MM.1S (cell line): Measurements from ENCODE around the gene TNFRSF14.

Experiments
- DNase-seq: peaks from one replicate; pipeline ENCODE4 v3.0.0-alpha.2; 2015
- H2AFZ ChIP-seq: fragments of 300-600 bp; sonication (generic); 2 replicates; pipeline ENCODE4 v1.6.0; 2016; ENCODE audit warnings: antibody characterized with exemption, low read length
- H3F3A ChIP-seq: fragments of 300-600 bp; sonication (generic); 2 replicates; pipeline ENCODE4 v1.6.1; 2016; ENCODE audit warnings: mild to moderate bottlenecking, antibody characterized with exemption, low read length, moderate library complexity, mixed read lengths; ENCODE audit not compliant: insufficient read depth
- H3K27ac ChIP-seq: fragments of 300-600 bp; sonication (generic); 2 replicates; pipeline ENCODE4 v1.5.1; 2016; ENCODE audit warnings: mild to moderate bottlenecking, low read length
- H3K27me3 ChIP-seq: fragments of 300-600 bp; sonication (generic); replicated peaks from 2 replicates; pipeline ENCODE4 v1.6.0; 2016; ENCODE audit warnings: low read length; ENCODE audit not compliant: insufficient read depth
- H3K36me3 ChIP-seq: fragments of 300-600 bp; sonication (generic); replicated peaks from 2 replicates; pipeline ENCODE4 v1.6.1; 2016; ENCODE audit warnings: mild to moderate bottlenecking, low read length, mixed read lengths; ENCODE audit not compliant: insufficient read depth
- H3K4me1 ChIP-seq: fragments of 300-600 bp; sonication (generic); 2 replicates; pipeline ENCODE4 v1.6.1; 2016; ENCODE audit warnings: low read length, mixed read lengths
- H3K4me2 ChIP-seq: fragments of 300-600 bp; sonication (generic); 2 replicates; pipeline ENCODE4 v1.6.0; 2016; ENCODE audit warnings: low read depth, low read length
- H3K4me3 ChIP-seq: fragments of 300-600 bp; sonication (generic); 2 replicates; pipeline ENCODE4 v1.5.1; 2016; ENCODE audit warnings: low read length, mixed read lengths
- H3K79me2 ChIP-seq: fragments of 300-600 bp; sonication (generic); 2 replicates; pipeline ENCODE4 v1.6.1; 2016; ENCODE audit warnings: mixed run types, low read length, mixed read lengths
- H3K9ac ChIP-seq: fragments of 300-600 bp; sonication (generic); 2 replicates; pipeline ENCODE4 v1.6.1; 2016; ENCODE audit warnings: low read length, mixed read lengths
- H3K9me2 ChIP-seq: fragments of 300-600 bp; sonication (generic); replicated peaks from 2 replicates; pipeline ENCODE4 v1.6.1; 2016; ENCODE audit warnings: mild to moderate bottlenecking, low read length, mixed read lengths; ENCODE audit not compliant: insufficient read depth
- H3K9me3 ChIP-seq: fragments of 300-600 bp; sonication (generic); replicated peaks from 2 replicates; pipeline ENCODE4 v1.6.1; 2016; ENCODE audit warnings: mild to moderate bottlenecking, low read length, mixed read lengths; ENCODE audit not compliant: insufficient read depth
- H4K20me1 ChIP-seq: fragments of 300-600 bp; sonication (generic); 2 replicates; pipeline ENCODE4 v1.6.1; 2016; ENCODE audit warnings: mild to moderate bottlenecking, low read length, moderate library complexity, mixed read lengths; ENCODE audit not compliant: insufficient read depth
- EZH2 ChIP-seq: fragments of 300-600 bp; sonication (generic); optimal IDR thresholded peaks from 2 replicates; pipeline ENCODE3; 2017; ENCODE audit warnings: low read depth, mild to moderate bottlenecking, antibody characterized with exemption, low read length, mixed read lengths
- EZH2phosphoT487 ChIP-seq: fragments of 300-600 bp; sonication (generic); IDR thresholded peaks from 2 replicates; pipeline ENCODE4 v1.6.1; 2018; ENCODE audit warnings: antibody characterized with exemption, low read length
- TF ChIP-seq, protein P1 (sequence below): fragments of 300-600 bp; sonication (generic); IDR thresholded peaks from 2 replicates; pipeline ENCODE4 v1.5.1; 2016; ENCODE audit warnings: antibody characterized with exemption, low read length, mixed read lengths

Gene TNFRSF14

GRCh38 chr1:2535981-2536380 lies 20.2 kb upstream of the TNFRSF14 start:
- H3K27ac ChIP-seq, result no peak overlapping the region
- no peak for DNase-seq
- H3K36me3 ChIP-seq, result no peaks in the 10 kb centered on the region
- H4K20me1 ChIP-seq, result no peaks in the 10 kb centered on the region
- no peak overlapping the region for H3K4me3 ChIP-seq
- no peaks in the 10 kb centered on the region for H3K9me2 ChIP-seq
- H3F3A ChIP-seq, result no peaks in the 10 kb centered on the region
- no peaks in the 10 kb centered on the region for H3K79me2 ChIP-seq
- H2AFZ ChIP-seq, result no peak overlapping the region
- TF ChIP-seq, protein P1, sequence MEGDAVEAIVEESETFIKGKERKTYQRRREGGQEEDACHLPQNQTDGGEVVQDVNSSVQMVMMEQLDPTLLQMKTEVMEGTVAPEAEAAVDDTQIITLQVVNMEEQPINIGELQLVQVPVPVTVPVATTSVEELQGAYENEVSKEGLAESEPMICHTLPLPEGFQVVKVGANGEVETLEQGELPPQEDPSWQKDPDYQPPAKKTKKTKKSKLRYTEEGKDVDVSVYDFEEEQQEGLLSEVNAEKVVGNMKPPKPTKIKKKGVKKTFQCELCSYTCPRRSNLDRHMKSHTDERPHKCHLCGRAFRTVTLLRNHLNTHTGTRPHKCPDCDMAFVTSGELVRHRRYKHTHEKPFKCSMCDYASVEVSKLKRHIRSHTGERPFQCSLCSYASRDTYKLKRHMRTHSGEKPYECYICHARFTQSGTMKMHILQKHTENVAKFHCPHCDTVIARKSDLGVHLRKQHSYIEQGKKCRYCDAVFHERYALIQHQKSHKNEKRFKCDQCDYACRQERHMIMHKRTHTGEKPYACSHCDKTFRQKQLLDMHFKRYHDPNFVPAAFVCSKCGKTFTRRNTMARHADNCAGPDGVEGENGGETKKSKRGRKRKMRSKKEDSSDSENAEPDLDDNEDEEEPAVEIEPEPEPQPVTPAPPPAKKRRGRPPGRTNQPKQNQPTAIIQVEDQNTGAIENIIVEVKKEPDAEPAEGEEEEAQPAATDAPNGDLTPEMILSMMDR, result no peak
- no peak for TF ChIP-seq EZH2phosphoT487
- no peak for TF ChIP-seq EZH2
- peaks cover under 1% of the 10 kb centered on the region; the same call in 1 of the 2 replicates for H3K4me1 ChIP-seq
- no peak overlapping the region for H3K4me2 ChIP-seq
- peaks cover 62% of the 10 kb centered on the region for H3K27me3 ChIP-seq
- no peaks in the 10 kb centered on the region for H3K9me3 ChIP-seq
- H3K9ac ChIP-seq, result no peak overlapping the region

- H3K4me1 ChIP-seq, result peaks cover 11% of the 10 kb centered on the region
- H3K27me3 ChIP-seq, result peaks cover 44% of the 10 kb centered on the region
- no peak for DNase-seq
- H3K4me3 ChIP-seq, result no peak overlapping the region
- H3K79me2 ChIP-seq, result no peaks in the 10 kb centered on the region
- TF ChIP-seq EZH2, result no peak
- TF ChIP-seq, protein P1, result no peak
- no peak for TF ChIP-seq EZH2phosphoT487
- H3K27ac ChIP-seq, result no peak overlapping the region
- no peak overlapping the region for H2AFZ ChIP-seq
- no peaks in the 10 kb centered on the region for H4K20me1 ChIP-seq
- no peaks in the 10 kb centered on the region for H3K36me3 ChIP-seq
- H3K4me2 ChIP-seq, result no peak overlapping the region
- H3K9me3 ChIP-seq, result no peaks in the 10 kb centered on the region
- H3F3A ChIP-seq, result no peaks in the 10 kb centered on the region; the same call in 1 of the 2 replicates
- no peaks in the 10 kb centered on the region for H3K9me2 ChIP-seq
- no peak overlapping the region for H3K9ac ChIP-seq
Measured at GRCh38 chr1:2537784-2538115, 18.4 kb upstream of the TNFRSF14 start.

- H3K4me3 ChIP-seq, result no peak overlapping the region
- H3K36me3 ChIP-seq, result no peaks in the 10 kb centered on the region
- TF ChIP-seq EZH2phosphoT487 (no peak), EZH2 (no peak)
- TF ChIP-seq, protein P1, result no peak
- peaks cover 11% of the 10 kb centered on the region for H3K4me1 ChIP-seq
- no peak overlapping the region for H3K27ac ChIP-seq
- no peaks in the 10 kb centered on the region; the same call in 1 of the 2 replicates for H3F3A ChIP-seq
- no peak for DNase-seq
- H3K79me2 ChIP-seq, result no peaks in the 10 kb centered on the region
- H2AFZ ChIP-seq, result no peak overlapping the region
- H3K9ac ChIP-seq, result no peak overlapping the region
- no peaks in the 10 kb centered on the region for H4K20me1 ChIP-seq
- H3K27me3 ChIP-seq, result peaks cover 38% of the 10 kb centered on the region
- H3K4me2 ChIP-seq, result no peak overlapping the region
- no peaks in the 10 kb centered on the region for H3K9me2 ChIP-seq
- no peaks in the 10 kb centered on the region for H3K9me3 ChIP-seq
Measured at GRCh38 chr1:2538376-2538775, 17.8 kb upstream of the TNFRSF14 start.
